GM13977 (cell line): Measurements from ENCODE around the gene PDE4C.
A peak's percentile ranks its signal among the peaks of the same experiment; 100 is the strongest.

Experiments
- DNase-seq: peaks from one replicate; pipeline ENCODE4 v3.0.0; 2012; ENCODE audit warnings: low spot score
- CTCF ChIP-seq: IDR thresholded peaks from 2 replicates; pipeline ENCODE4 v1.5.1; 2012; ENCODE audit warnings: mild to moderate bottlenecking, control low read depth; ENCODE audit not compliant: insufficient read depth; ENCODE audit errors: extremely low read depth, missing control alignments
- in situ Hi-C: fragments of 300-500 bp; cut with MboI; formaldehyde crosslinking; loops from one replicate; pipeline ENCODE4 v1.12.0; 2022; ENCODE audit warnings: low sequenced_read_pairs, low pct_unique_long_range_greater_than_20kb, mixed read lengths, inconsistent platforms; ENCODE audit not compliant: unreplicated experiment

PDE4C gene

GRCh38 chr19:18196511-18196845 is 29.8 kb downstream of the PDE4C start:
- TF ChIP-seq CTCF: no peak
- in situ Hi-C loops: no loop called here
- DNase-seq: no peak

GRCh38 chr19:18194554-18195238 is 31.5 kb downstream of the PDE4C start:
- no peak for TF ChIP-seq CTCF
- DNase-seq: peak; percentile 56

GRCh38 chr19:18194181-18194530 is 32.1 kb downstream of the PDE4C start:
- no peak for TF ChIP-seq CTCF
- DNase-seq: no peak
- in situ Hi-C loops: no loop called here

More at GRCh38 chr19:18194554-18195238, 31.5 kb downstream of the PDE4C start:
- in situ Hi-C loops: no loop called here

GRCh38 chr19:18193388-18194180 is 32.7 kb downstream of the PDE4C start:
- in situ Hi-C loops: no loop called here
- DNase-seq: peak; percentile 7
- TF ChIP-seq CTCF: no peak

GRCh38 chr19:18192673-18193387 is 33.4 kb downstream of the PDE4C start, which contains the start of gene MPV17L2:
TSS of gene MPV17L2 (plus strand) at chr19:18193218. CDS start at chr19:18193282, 64 bp downstream.
- in situ Hi-C loops: no loop called here
- TF ChIP-seq CTCF: no peak
- peak; percentile 96 for DNase-seq

GRCh38 chr19:18191640-18192062 is 34.6 kb downstream of the PDE4C start:
- in situ Hi-C loops: no loop called here
- TF ChIP-seq CTCF: no peak
- no peak for DNase-seq
